Astrocyte of the cerebellum (primary cell): ENCODE results near the gene IGF2BP2.
"Not testable (repeated sequence)": the region's sequence is repeated elsewhere in the genome, so short reads cannot be mapped to it uniquely, and the experiment has no call there.

Experiments
- DNase-seq: peaks from one replicate; pipeline ENCODE4 v3.0.0-alpha.2; 2011; ENCODE audit warnings: low read depth
- H3K4me3 ChIP-seq: 2 replicates; pipeline ENCODE4 v1.5.1; 2011; ENCODE audit warnings: mild to moderate bottlenecking, low read depth, low read length, moderate library complexity
- in situ Hi-C: cut with HindIII; loops from 2 replicates; pipeline ENCODE4 v1.10.0; 2017; ENCODE audit warnings: low sequenced_read_pairs
- TF ChIP-seq, protein P1 (sequence below): IDR thresholded peaks from 2 replicates; pipeline ENCODE4 v1.5.1; 2012; ENCODE audit warnings: low read length, low read depth, moderate library complexity, mild to moderate bottlenecking; ENCODE audit errors: missing control alignments

Gene IGF2BP2

DNA sequence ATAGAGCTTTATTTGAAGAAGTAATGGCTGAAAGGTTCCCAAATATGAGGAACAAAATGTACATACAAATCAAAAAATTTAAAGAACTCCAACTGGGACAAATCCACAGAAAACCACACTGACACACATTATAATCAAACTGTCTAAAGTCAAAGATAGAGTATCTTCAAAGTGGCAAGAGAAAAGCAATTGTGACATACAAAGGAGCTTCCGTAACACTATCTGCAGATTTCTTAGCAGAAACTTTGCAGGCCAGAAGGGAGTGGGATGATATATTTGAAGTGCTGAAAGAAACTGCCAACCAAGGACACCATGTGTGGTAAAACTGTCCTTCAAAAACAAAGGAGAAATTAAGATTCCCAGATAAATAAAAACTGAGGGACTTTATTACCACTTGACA is 146.8 kb downstream of the IGF2BP2 start:
- in situ Hi-C loops = loop anchor here (25.0 kb wide), 1 partner anchor 234 kb away; no protein-coding TSS in a partner anchor
- DNase-seq = no peak

DNA sequence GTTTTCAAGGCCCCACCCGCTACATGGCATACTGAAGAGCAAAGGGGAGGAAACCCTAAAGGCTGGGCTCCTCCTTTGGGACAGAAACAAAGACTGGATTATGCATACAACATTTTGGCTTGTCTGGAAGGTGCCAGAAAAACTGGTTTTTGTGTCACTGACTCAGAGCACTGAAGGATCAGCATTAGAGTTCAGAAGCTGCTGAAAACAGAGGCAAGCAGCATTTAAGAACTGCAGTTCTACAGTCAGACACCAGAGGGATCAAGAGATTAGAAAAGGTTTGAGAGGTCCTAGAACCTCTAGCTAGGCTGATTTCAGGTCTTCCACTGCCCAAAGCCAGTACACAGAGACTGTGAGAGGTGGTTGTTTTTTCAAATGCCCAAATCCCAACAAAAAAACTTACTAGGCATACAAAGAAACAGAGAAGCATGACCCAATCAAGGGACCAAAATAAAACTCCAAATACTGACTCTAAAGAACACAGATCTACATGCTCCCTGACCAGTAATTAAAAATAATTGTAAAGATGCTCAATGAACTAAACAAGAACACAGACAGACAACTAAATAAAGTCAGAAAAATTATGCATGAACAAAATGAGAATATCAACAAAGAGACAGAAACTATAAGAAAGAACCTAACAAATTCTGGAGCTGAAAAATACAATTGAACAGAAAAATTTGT is 147.6 kb downstream of the IGF2BP2 start:
- no peak overlapping the region for H3K4me3 ChIP-seq
- in situ Hi-C loops = loop anchor here (25.0 kb wide), 1 partner anchor 235 kb away; no protein-coding TSS in a partner anchor
- TF ChIP-seq, protein P1, sequence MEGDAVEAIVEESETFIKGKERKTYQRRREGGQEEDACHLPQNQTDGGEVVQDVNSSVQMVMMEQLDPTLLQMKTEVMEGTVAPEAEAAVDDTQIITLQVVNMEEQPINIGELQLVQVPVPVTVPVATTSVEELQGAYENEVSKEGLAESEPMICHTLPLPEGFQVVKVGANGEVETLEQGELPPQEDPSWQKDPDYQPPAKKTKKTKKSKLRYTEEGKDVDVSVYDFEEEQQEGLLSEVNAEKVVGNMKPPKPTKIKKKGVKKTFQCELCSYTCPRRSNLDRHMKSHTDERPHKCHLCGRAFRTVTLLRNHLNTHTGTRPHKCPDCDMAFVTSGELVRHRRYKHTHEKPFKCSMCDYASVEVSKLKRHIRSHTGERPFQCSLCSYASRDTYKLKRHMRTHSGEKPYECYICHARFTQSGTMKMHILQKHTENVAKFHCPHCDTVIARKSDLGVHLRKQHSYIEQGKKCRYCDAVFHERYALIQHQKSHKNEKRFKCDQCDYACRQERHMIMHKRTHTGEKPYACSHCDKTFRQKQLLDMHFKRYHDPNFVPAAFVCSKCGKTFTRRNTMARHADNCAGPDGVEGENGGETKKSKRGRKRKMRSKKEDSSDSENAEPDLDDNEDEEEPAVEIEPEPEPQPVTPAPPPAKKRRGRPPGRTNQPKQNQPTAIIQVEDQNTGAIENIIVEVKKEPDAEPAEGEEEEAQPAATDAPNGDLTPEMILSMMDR = peak; percentile 80
- DNase-seq = peak; percentile 67

More for the DNA sequence above, 146.8 kb downstream of the IGF2BP2 start:
- H3K4me3 ChIP-seq = no peak overlapping the region
- TF ChIP-seq, protein P1 = no peak

DNA sequence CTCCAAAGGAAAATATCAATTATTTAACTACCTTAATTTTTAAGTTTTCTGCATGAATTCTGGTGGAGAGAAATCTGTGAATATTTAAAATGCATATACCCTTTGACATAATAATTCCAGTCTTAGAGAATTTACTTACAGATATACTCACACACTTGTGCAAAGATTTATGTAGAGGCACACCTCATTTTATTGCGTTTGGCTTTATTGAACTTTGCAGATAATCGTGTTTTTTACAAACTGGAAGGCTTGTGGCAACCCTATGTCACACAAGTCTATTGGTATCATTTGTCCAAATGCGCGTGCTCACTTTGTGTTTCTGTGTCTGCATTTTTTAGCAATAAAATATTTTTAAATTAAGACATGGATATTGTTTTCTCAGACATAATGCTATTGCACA is 157.3 kb downstream of the IGF2BP2 start:
- in situ Hi-C loops = no loop called here
- no peak overlapping the region for H3K4me3 ChIP-seq
- TF ChIP-seq, protein P1 = no peak
- no peak for DNase-seq

DNA sequence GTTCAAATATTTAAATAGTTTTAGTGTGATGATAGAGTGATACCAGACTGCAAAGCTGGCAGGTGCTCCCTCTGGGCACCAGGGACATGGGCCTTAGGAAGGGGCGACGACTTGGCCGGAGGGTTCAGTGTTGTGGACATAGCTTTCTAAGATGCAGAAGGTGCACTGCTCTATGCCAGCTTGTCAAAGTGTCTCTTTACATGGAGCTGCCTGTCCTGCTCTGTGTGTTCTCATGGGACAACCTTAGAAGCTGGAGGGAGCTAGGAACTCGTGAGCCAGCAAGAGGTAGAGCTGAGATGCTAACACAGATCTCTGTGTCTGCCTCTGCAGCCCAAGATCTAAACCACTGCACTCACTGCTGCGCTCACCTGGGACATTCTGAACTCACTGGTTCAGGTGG is 160.9 kb downstream of the IGF2BP2 start:
- TF ChIP-seq, protein P1 = no peak
- no peak for DNase-seq
- in situ Hi-C loops = no loop called here
- no peak overlapping the region for H3K4me3 ChIP-seq

DNA sequence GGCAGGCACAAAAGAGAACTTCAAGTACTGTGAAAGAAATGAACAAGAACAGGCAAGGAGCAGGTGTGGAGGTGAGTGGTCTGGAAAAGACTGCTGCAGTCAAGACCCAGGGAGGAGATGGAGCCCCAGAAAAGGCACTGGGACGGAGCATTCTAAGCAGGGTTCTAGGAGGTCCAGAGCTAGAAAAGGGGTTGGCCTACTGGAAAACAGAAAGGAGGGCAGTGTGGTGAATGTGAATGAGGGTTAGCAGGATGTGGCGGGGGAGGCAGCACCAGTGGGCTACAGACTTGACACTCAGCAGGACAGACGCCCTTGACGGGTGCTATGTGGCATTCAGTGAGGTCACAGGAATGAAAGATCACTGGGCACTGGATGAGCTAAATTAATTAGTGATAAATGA is 163.1 kb downstream of the IGF2BP2 start:
- DNase-seq = no peak
- H3K4me3 ChIP-seq = no peak overlapping the region
- TF ChIP-seq, protein P1 = no peak
- in situ Hi-C loops = no loop called here

DNA sequence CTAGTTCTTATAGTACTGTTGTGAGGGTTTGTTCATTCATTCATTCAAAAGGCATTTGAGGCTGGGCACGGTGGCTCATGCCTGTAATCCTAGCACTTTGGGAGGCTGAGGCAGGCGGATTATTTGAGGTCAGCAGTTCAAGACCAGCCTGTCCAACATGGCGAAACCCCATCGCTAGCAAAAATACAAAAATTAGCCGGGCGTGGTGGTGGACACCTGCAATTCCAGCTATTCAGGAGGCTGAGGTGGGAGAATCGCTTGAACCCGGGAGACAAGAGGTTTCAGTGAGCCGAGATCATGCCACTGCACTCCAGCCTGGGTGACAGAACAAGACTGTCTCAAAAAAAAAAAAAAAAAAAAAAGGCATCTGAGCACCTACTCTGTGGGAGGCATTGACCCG is 163.5 kb downstream of the IGF2BP2 start:
- in situ Hi-C loops, DNase-seq, H3K4me3 ChIP-seq: not testable (repeated sequence)
